ENCODE measurements around the gene NPHP3.
A peak's percentile ranks its signal among the peaks of the same experiment; 100 is the strongest.

Gene NPHP3

DNA sequence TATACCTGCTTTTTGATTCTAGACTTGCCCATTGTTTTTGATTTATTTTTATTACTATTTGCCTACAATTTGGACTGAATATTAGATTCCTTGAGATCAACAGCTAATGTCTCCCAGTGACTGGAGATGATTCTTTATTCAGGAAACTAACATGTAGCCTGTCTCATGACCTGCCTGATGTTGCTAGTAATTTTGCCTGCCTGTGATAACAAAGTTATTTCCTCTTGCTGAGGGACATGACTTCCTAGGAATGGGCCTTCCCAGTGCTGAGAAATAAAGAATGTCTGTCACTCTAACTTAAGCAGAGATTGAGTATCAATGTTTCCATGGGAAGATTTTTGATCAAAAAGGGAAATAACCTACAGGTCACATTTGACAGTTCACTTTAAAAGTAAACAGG is 13.4 kb upstream of the NPHP3 start:
- no peak for TF ChIP-seq CTCF (IDR thresholded peaks at IDR 0.05)
- no peak for DNase-seq (ENCODE audit: low spot score)

DNA sequence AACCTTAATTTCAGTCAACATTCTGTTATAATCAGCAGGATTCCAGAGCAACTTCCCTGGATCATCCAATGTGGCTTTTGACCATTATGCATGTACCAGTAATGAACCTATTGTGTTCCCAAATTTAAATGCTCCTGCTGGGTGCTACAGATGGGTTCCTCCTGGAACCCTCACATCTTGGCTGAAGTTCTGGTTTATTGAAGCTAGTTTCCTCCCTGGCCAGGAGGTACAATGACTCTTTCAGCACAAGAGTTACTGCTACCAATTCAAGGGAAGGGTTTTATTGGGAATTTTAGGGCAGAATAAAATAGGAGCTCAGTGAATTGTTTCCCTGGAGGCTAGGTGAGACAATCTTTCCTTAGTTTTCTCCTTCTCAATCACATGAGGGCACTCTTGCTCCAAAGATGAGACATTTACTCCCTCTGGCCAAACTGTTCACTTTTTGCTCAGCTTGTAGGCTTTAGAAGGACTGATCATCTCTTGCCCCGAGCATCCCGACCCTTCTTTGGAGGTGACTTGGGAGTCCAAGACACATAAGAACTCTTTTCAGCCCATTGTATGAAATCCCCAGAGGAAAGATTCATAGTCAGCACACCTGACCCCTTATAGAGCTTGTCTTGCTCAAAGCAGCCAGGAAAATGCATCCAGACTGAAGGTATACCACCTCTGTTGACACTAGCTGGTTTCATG is 8.8 kb upstream of the NPHP3 start:
- peak; percentile 22 for TF ChIP-seq CTCF (IDR thresholded peaks at IDR 0.05)
- no peak overlapping the region for H3K4me3 ChIP-seq
- DNase-seq (ENCODE audit: low spot score), result no peak
- no peak overlapping the region for H3K27ac ChIP-seq

More for the DNA sequence above, 13.4 kb upstream of the NPHP3 start:
- no peak overlapping the region for H3K27ac ChIP-seq
- H3K4me3 ChIP-seq, result no peak overlapping the region

- no peak overlapping the region for H3K27ac ChIP-seq
- H3K4me3 ChIP-seq, result no peak overlapping the region
- DNase-seq (ENCODE audit: low spot score), result no peak
- peak; percentile 65 for TF ChIP-seq CTCF (IDR thresholded peaks at IDR 0.05)
These were observed 4.2 kb upstream of the NPHP3 start for GRCh38 chr3:132726341-132726823.

GRCh38 chr3:132723024-132723950 is 1.1 kb upstream of the NPHP3 start:
- TF ChIP-seq CTCF (IDR thresholded peaks at IDR 0.05), result no peak
- DNase-seq (ENCODE audit: low spot score), result no peak

DNA sequence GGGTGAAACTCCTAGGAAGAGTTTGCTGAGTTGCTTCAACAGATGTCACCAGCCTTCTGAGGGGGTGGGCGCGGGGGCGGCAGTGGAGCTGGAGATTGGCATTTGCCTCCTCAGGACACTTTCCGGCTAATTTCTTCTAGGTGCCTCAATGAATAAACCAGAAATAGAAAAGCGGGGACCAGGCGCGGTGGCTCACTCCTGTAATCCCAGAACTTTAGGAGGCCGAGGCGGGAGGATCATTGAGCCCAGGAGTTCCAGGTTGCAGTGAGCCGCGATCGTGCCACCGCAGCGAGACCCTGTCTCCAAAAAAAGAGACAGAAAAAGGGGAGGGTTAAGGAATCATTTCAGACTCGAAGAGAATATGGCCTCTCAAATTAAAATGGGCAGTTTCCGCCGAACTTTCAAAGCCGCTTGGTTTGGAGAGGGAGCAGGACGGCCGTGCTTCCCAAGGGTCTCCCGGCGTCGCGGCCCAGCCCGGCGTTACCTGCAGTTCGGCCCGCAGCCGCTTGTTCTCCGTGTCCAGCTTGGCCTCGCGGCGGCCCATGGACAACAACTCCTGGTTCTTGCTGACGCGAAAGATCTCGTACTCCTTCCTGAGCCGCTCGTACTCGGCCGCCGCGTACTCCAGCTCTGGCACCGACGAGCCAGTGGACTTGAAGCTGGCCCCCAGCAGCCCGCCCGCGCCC is 587 bp downstream of the NPHP3 start:
- peak; percentile 20 for TF ChIP-seq CTCF (IDR thresholded peaks at IDR 0.05)
- H3K4me3 ChIP-seq, result peak overlapping the region; percentile 99
- H3K27ac ChIP-seq, result peak overlapping the region; percentile 93 to 100
- peak; percentile 88 for DNase-seq (ENCODE audit: low spot score)

More at GRCh38 chr3:132723024-132723950, 1.1 kb upstream of the NPHP3 start:
- Histone ChIP-seq H3K27ac (peak overlapping the region; percentile 65 to 95), H3K4me3 (peak overlapping the region; percentile 88)

DNA sequence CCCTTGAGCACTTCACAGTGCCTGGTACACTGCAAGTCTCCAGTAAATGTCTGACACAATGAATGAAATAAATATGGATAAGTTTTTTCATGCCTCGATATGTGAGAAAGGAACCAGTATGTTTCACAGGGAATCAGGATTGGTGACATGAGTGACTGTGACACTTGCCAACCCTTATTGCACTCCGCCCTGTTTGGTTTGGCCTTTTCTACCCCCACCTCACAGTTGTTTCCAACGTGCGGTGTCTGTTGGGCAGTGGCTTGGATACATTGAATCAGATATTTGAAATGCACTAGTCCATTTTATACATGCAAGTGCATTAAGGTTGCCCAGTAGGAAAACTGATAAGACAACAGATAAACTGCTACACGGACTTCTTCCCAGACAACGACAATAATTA is 2.0 kb downstream of the NPHP3 start:
- TF ChIP-seq CTCF (IDR thresholded peaks at IDR 0.05), result no peak
- DNase-seq (ENCODE audit: low spot score), result no peak
- no peak overlapping the region for H3K27ac ChIP-seq
- H3K4me3 ChIP-seq, result peak overlapping the region; percentile 99
